HG02678 (cell line): ENCODE measurements around the gene PTPN11.

Experiments used
- ATAC-seq: cut with Tn5 transposase; IDR thresholded peaks from one replicate; pipeline ENCODE4 v1.9.1; 2021; ENCODE audit warnings: mild to moderate bottlenecking, moderate library complexity; ENCODE audit not compliant: unreplicated experiment

Gene PTPN11

DNA sequence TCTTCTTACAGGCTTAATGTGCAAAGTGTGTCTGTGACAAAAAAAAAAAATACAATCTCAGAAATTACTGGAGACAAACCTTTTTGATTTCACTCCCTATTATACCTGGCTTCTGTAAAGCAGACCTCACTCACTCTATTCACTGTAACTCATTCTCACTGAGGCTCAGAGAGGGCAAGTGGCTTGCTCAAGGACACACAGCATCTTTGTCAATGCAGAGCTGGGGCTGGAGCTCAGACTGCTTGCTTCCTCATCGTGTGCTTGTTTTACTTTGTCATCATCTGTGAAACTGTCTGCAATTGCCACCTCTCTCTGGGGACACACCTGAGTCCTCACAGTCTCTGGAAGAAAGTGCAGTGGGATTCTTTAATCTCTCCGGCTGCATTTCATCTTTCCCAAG, 120.0 kb downstream of the PTPN11 start:
- ATAC-seq: no peak

- ATAC-seq: no peak
Observed at GRCh38 chr12:112539221-112539620, 120.5 kb downstream of the PTPN11 start.

- ATAC-seq: no peak
Observed at GRCh38 chr12:112540021-112540420, 121.3 kb downstream of the PTPN11 start.

DNA sequence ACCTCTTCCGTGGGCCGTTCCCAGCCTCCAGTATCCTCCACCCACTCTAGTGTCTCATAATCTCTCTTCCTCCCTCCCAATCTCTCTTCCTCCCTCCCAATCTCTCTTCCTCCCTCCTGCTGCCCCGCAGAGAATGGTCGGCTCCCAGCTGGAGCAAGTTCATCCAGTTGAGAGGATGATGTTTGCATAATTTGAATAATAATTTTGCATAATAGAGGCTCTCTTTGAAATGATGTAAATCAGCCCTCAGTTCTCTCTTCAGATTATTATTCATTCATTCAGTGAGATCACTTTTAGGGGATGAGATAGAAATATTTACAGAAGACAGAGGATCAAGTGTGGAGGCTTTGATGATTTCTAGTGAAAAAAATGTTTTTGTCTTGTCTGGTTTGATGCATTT, 125.0 kb downstream of the PTPN11 start:
- ATAC-seq: no peak

- ATAC-seq: no peak
Observed at GRCh38 chr12:112546339-112546738, 127.6 kb downstream of the PTPN11 start.

- ATAC-seq: no peak
Observed at GRCh38 chr12:112546996-112547395, 128.2 kb downstream of the PTPN11 start.

GRCh38 chr12:112549031-112549430, 130.3 kb downstream of the PTPN11 start:
- no peak for ATAC-seq

DNA sequence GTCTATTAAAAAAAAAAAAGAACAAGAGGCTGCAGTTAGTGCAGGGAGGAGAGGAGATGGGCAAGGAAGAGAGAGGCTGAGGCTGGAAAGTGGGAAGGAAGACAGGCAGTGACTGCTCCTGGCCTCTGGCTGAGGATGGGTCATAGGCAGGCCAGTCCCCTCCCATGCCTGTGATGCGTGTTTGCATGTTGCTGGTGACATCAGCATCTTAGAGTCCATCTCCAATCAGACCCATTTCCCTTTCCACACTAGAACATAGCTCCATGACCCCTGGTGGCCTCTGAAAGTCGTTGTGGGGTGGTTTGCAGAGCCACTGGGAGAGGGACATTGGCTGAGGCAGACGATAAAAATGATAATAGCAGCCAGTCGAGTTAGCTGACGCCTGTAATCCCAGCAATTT, 132.9 kb downstream of the PTPN11 start:
- no peak for ATAC-seq

GRCh38 chr12:112555621-112556233, 137.0 kb downstream of the PTPN11 start:
- no peak for ATAC-seq

- ATAC-seq: no peak
Observed at GRCh38 chr12:112557951-112558630, 139.3 kb downstream of the PTPN11 start.
